ENCODE data around the gene ACTBL2. TPM values are rescaled to one million over a fixed set of nuclear protein-coding genes. Genes with fewer than 3 reads are reported as not detected.

The ACTBL2 gene
- polyA plus RNA-seq, 1 of the 3 experiments (the other 2 are of a cell fraction), result 0.99 TPM

GRCh38 chr5:57511321-57511720 is 28.7 kb upstream of the ACTBL2 start:
- Histone ChIP-seq H3K9ac (no peak overlapping the region), H3F3A (replicated peaks; ENCODE audit: insufficient read depth) (no peaks in the 10 kb centered on the region), H4K20me1 (ENCODE audit: insufficient read depth) (no peaks in the 10 kb centered on the region), H3K9me2 (no peaks in the 10 kb centered on the region), H3K4me2 (no peak overlapping the region), H3K27ac (ENCODE audit: low read depth in 2 of 2, low read length in 1 of 2) (no peak overlapping the region), H3K9me3 (no peaks in the 10 kb centered on the region), H3K27me3 (ENCODE audit: insufficient read depth) (no peaks in the 10 kb centered on the region), H3K4me3 (ENCODE audit: low read depth in 2 of 2, low read length in 1 of 2) (no peak overlapping the region), H2AFZ (ENCODE audit: low read depth) (no peak overlapping the region), H3K4me1 (ENCODE audit: control insufficient read depth in 1 of 2, insufficient read depth in 2 of 2, low read depth in 1 of 2, low read length in 1 of 2) (no peaks in the 10 kb centered on the region; a peak in 1 of 4 replicates), H3K36me3 (replicated peaks in 1 of 2; ENCODE audit: control insufficient read depth in 1 of 2, insufficient read depth in 2 of 2, low read length in 1 of 2) (no peaks in the 10 kb centered on the region), H3K79me2 (ENCODE audit: insufficient read depth) (no peaks in the 10 kb centered on the region)
- WGBS (ENCODE audit: low lambda C conversion rate), result 59% methylated on average over 1 of the region's 1 CpG
- CTCF ChIA-PET, result interaction anchor here (1.3 to 3.7 kb wide), 3 partner anchors 12 to 268 kb away, joined by 3 to 26 read pairs (median 4); no protein-coding TSS in a partner anchor
- POLR2A ChIA-PET, result no interaction called here
- TF ChIP-seq IRF3 (IDR thresholded peaks at IDR 0.05; ENCODE audit: low read depth, low read length), result no peak
- no peak for TF ChIP-seq RFX5 (IDR thresholded peaks at IDR 0.05; ENCODE audit: low read length)
- no peak for TF ChIP-seq FOXJ3 (CRISPR knock-in tag; IDR thresholded peaks at IDR 0.05)
- no peak for DNase-seq

GRCh38 chr5:57509501-57510260 is 27.1 kb upstream of the ACTBL2 start:
- H3K4me2 ChIP-seq, result no peak overlapping the region
- H3K79me2 ChIP-seq (ENCODE audit: insufficient read depth), result no peaks in the 10 kb centered on the region
- no peak for TF ChIP-seq PBX3 (IDR thresholded peaks at IDR 0.05)
- TF ChIP-seq CHD2 (IDR thresholded peaks at IDR 0.05; ENCODE audit: low read length, partially characterized antibody), result no peak
- TF ChIP-seq POLR2AphosphoS5 (IDR thresholded peaks at IDR 0.05; ENCODE audit: low read depth, low read length), result no peak
- TF ChIP-seq MAX (IDR thresholded peaks at IDR 0.05; ENCODE audit: low read depth), result no peak
- TF ChIP-seq FOXJ3 (CRISPR knock-in tag; IDR thresholded peaks at IDR 0.05), result no peak
- TF ChIP-seq RXRA (IDR thresholded peaks at IDR 0.05; ENCODE audit: borderline replicate concordance, low read depth), result no peak
- H3K9me3 ChIP-seq, result no peaks in the 10 kb centered on the region
- no peak for DNase-seq
- H3K9me2 ChIP-seq, result no peaks in the 10 kb centered on the region
- no peaks in the 10 kb centered on the region for H3K36me3 ChIP-seq (replicated peaks in 1 of 2; ENCODE audit: control insufficient read depth in 1 of 2, insufficient read depth in 2 of 2, low read length in 1 of 2)
- H4K20me1 ChIP-seq (ENCODE audit: insufficient read depth), result no peaks in the 10 kb centered on the region
- no peaks in the 10 kb centered on the region for H3F3A ChIP-seq (replicated peaks; ENCODE audit: insufficient read depth)
- 66% methylated on average over 3 of the region's 3 CpGs for WGBS (ENCODE audit: low lambda C conversion rate)
- no peak overlapping the region for H3K27ac ChIP-seq (ENCODE audit: low read depth in 2 of 2, low read length in 1 of 2)
- CTCF ChIA-PET, result interaction anchor here (1.1 kb wide), 1 partner anchor 270 kb away, joined by 3 read pairs; no protein-coding TSS in a partner anchor
- H2AFZ ChIP-seq (ENCODE audit: low read depth), result no peak overlapping the region
- H3K9ac ChIP-seq, result no peak overlapping the region
- no peaks in the 10 kb centered on the region for H3K27me3 ChIP-seq (ENCODE audit: insufficient read depth)
- H3K4me1 ChIP-seq (ENCODE audit: control insufficient read depth in 1 of 2, insufficient read depth in 2 of 2, low read depth in 1 of 2, low read length in 1 of 2), result no peaks in the 10 kb centered on the region; a peak in 3 of 4 replicates
- H3K4me3 ChIP-seq (ENCODE audit: low read depth in 2 of 2, low read length in 1 of 2), result no peak overlapping the region
- POLR2A ChIA-PET, result no interaction called here
